ENCODE results near the gene PTTG1.

Gene PTTG1

DNA sequence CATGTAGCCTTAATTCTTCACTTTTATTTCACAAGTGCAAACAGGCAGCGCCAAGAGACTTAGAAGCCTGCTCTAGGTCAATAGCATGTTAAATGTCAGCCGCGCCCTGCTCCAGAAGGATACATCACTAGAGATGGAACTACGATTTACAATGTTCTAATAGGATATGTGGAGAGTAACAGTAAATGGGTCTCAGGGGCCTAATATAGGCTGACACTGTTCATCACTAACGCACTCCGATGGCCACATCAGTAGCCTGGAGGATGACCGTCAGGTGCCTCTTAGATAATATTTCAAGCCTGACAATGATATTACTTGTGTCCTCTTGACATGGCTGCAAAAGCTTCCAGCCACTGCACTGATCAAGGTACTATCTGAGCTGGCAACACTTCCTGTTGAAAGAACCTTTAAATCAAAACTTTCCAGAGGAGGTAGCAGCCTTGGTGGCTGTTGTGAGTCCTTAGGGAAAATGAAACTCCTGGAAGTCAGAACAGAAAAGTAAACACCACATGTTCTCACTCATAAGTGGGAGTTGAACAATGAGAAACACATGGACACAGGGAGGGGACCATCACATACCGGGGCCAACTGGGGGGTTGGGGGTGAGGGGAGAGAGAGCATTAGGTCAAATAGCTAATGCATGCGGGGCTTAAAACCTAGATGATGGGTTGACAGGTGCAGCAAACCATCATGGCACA is 35.0 kb downstream of the PTTG1 start:
- no peak for DNase-seq

DNA sequence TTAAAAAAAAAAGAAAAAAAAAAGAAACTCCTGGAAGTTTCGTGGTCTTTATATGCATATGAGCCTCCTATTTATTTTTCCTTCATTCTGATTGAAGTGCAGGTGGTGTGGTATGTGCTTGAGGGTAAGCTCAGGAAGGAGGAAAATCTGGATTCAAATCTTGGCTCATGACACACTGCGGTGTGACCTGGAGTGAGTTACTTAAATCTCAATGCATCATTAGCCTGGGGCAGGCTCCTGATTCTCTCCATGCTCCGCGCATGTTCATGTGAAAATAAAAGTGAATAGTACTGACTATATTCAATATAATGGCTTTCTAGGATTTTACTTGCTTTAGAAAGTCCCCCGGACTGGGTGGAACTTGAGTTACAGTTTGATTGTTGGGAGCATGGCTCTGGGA is 35.6 kb downstream of the PTTG1 start:
- no peak for DNase-seq

DNA sequence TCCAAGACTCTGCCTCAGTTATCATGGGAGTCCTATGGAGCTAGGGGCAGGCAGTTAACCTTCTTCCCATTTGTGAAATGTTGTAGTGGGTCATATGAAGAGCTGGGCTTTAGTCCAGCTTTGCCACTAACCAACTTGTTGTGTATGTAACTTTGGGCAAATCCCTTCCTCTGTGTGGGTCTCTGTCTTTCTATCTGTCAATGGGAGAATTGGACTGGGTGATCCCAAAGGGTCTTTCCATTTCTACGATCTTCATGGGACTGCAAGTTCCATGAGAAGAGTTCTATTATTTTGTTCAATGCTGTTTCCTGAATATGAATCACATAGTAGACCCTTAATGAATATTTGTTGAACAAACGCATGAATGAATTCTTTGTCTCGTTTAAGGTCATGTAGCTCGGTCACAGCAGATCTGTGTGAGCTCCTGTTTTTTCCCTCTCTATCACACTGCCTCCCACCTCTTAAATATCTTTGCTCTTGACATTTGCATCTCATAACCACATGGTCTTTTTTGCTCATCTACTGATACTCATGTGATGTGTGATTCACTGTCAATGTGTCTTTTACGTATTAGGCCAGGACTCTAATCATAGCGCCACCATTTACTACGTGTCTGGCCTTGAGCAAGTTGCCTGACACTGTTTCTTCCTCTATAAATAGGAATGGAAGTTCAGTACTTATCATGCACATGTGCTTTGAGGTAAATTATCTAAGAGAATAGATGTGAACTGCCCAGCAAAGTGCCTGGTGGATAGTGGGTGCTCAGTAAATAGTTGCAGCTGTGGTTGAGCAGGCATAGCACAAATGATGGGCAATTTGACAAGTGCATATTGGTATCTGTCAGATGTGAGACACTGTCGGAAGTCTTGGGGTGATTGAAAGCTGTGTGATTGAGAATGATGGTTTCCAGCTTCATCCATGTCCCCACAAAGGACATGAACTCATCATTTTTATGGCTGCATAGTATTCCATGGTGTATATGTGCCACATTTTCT is 37.4 kb downstream of the PTTG1 start:
- no peak for DNase-seq

DNA sequence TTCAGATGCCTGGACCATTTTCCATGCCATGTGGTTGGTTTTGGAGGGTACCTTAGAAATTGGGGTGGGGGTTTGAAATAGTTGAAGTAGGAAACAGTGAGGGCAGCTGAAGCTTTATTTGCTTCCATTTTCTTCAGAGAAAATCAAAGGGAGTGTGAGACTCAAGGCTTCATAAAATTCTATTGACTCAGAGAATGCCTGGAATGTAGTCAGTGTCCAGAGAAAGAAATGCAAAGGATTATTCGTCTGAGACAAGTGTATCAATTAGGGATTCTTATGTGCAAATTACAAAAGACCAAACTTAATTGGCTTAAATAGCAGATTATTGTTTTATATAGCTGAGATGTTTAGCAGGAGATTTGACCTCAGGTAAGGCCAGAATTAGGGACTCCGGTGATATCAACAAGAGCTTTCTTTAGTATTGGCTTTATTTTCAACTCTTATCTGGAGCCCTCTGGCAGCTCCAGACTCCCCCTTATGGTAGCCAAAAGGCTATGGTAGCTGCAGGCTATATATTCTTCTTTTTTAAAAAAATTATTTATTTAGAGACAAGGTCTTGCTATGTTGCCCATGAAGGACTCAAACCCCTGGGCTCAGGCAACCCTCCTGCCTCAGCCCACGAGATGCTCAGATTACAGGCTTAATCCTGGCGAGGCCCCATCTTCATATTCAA is 38.9 kb downstream of the PTTG1 start:
- no peak for DNase-seq

DNA sequence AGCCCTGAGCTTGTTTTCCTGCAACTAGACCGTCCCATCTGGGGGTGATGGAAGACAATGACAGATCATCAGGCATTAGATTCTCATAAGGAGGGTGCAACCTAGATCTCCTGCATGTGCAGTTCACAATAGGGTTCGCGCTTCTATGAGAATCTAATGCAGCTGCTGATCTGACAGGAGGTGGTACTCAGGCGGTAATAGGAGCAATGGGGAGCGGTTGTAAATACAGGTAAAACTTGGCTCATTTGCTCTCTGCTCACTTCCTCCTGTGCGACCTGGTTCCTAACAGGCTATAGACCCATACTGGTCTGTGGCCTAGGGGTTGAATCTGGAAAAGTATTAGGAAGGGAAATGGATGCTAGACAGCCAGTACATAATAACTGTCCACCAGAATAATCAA is 39.7 kb downstream of the PTTG1 start:
- peak; percentile 9 for DNase-seq

DNA sequence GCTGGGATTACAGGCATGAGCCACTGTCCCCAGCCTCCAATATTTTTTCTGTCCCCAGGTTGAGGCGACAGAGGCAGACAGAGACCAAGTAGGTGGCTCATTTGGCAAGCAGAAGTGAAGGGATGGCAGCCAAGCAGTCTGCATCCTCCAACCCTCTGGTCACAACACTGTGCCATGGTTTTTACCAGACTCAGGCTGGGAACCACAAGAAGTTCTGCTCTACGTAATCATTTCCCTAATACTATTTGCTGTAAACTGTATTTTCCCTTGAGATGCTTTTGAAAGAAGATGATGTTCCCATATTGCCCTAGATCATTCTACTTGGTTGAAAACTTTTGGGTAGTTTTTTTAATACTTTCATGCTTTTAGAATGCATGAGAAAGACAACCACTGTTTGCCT is 40.5 kb downstream of the PTTG1 start:
- peak; percentile 69 for DNase-seq

DNA sequence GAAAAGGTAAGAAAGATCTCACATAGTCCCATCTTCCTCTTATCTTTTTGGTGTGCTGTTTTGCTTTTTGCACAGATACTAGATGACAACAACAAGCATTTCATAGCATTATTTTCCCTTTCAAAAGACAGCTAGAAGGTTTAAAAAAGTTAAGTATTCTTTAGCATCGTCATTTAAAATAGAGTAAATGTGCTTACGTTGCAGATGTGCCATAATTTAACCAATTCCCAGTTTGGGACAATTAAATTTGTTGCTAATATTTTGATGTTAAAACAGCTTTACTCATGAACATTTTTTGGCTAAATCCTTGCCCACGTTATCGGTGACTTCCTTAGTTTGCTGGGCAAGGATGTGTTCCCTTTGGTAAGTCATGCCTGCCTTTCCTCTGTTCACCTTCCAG is 41.6 kb downstream of the PTTG1 start:
- DNase-seq: no peak

DNA sequence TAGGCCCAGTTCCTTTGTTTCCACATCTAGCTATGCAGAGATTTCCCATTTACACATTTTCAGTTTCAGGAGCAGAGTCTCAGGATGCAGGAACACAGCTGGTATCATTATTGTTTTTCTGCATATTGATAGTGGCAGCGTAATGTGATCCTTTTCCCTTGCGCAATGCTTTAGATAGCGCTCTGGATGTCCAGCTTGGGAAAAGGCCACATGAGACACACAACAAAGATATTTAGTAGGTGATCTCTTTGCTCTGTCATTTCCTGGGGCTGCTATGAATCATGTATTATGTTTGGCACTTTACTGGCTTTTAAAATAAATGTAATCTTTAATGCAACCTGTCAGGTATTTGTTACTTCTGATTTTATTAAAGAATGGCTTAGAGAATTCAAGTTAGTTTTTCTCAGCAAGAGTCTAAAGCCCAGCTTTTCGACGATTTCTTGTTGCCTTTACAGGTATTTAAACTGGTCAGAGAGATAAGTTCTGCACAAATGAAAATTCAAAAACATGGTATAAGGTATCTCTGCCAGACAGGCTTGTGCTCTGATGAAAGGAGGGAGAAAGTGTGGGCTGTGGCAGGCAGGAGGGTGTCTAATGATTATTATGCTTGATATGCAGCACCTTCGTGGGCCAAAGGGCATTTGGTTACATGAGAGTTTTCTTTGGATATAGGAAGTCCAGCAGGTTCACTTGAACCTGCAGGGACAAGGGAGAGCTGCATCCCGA is 42.2 kb downstream of the PTTG1 start:
- DNase-seq: peak; percentile 73

DNA sequence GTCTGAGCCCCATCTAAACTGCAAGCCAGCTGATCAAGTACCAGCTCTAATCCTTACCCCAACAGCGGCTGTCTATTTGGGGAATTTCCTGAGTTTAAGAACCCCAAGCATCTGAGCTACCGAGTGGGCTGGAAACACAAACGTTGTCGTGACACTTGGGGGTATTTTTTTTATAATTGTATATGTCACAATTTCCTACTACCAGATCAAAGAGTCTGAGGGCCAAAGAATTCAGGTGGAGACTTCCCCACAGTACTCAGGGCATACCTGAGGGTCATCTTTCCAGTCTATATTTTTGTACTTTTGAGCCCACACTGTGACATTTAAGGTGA is 42.8 kb downstream of the PTTG1 start:
- no peak for DNase-seq

DNA sequence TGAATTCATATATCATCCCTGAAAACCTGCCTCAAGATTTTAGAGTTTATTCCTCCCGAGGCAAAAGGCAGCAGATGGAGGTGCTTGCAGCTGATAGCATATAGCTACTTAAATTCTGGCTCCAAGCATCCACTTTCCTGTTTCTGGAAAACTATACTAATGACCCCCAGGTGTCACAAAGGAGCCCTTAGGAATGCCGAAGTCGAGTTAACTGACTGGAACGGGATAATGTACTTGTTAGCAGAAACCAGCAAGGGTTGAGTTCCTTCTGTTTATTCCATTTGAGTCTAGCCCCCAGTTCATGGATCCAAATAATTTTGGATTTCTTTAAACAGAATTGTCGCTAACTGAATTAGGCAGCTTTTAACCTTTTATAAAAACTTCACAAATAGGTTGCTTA is 44.5 kb downstream of the PTTG1 start:
- no peak for DNase-seq

DNA sequence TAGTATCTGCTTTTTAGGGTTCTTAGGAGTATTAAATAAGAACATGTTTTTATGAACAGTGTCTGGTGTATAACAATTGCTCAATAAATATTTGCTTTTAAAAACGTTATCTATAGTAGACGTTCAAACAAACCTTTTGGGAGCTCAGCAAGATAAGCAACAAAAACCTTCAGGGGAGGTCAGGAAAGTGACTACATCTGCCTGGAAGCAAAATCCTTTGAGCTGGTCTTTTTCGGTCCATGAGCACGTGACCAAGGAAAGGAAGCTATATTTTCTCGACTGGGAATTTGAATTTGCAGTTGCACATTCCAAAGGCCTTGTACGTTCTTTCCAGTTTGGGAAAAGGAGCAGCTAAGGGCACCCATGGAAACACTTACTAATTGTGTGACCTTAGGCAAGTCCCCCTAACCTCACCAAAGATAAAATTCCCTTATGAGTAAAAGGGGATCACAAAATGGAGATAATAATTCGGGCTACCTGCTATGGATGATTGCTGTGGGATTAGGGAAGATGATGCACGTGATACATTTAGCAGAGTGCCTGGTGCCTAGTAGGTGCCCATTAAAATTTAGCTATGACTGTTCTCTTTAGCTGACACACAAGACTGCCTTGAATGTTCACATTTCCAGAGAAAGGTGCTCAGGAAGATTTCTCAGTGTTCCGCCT is 45.4 kb downstream of the PTTG1 start:
- no peak for DNase-seq

DNA sequence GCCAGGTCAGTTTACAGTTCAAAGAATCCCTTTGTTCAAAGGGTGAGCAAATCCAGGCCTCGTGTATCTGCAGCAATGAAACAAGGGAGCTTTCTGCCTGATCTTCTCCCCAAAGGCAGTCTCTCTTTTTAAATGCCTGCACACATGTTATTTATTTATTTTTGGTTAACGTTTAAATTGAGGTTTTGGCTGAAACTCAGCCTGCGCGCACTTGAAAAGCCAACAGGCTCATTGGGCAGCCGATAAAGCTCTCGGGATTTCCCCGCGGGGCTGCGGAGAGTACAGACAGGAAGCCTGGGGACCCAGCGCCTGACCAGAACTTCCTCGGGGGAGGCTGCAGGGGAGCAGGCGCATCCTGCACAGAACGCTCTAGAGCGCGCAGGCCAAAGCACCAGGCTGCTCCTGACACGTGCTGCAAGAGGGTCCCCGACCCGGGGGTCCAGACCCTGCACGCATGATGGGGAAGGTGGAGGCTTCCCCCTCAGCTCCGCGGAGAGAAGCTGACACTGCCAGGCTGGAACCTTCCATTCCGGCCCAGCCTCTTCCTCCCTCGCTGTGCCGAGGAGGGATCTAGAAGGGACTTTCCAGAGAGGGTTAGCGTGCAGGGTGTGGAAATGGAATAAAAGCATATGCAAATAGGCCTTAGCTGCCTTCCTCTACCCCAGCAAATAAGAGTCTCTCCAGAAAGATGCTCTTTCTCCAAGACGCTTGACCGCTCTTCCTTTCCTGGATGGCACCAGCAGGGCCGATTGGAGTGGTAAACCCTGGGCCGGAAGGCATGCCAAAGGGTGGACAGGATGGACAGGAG is 46.1 kb downstream of the PTTG1 start:
- DNase-seq: peak; percentile 84

DNA sequence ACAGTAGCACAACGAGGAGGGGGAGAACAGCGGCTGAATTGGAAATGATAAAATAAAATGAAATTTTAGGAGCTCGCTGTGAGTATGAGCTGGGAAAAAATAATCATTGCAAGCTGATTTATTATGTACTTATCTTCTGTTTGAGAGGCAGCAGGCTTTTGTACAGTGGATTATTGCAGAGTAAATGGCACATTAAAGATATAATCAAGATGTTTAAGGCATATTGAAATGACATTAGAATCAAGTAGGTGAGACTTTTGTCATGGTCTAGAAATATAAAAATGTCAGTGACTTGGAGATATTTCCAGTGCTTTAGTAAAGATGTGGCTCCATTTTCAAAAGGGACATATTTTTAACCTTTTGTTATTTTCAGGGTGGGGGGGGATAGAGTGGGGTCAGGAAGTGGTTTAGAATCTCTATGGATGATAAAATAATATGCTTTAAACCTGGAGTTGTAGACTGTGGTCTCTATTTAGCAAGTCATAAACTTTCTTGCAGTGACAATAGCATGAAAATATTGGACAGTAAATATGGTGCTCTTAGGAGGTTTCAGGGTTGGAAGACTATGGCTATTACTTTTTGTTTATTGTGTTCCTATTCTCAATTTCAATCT is 46.8 kb downstream of the PTTG1 start:
- DNase-seq: no peak

DNA sequence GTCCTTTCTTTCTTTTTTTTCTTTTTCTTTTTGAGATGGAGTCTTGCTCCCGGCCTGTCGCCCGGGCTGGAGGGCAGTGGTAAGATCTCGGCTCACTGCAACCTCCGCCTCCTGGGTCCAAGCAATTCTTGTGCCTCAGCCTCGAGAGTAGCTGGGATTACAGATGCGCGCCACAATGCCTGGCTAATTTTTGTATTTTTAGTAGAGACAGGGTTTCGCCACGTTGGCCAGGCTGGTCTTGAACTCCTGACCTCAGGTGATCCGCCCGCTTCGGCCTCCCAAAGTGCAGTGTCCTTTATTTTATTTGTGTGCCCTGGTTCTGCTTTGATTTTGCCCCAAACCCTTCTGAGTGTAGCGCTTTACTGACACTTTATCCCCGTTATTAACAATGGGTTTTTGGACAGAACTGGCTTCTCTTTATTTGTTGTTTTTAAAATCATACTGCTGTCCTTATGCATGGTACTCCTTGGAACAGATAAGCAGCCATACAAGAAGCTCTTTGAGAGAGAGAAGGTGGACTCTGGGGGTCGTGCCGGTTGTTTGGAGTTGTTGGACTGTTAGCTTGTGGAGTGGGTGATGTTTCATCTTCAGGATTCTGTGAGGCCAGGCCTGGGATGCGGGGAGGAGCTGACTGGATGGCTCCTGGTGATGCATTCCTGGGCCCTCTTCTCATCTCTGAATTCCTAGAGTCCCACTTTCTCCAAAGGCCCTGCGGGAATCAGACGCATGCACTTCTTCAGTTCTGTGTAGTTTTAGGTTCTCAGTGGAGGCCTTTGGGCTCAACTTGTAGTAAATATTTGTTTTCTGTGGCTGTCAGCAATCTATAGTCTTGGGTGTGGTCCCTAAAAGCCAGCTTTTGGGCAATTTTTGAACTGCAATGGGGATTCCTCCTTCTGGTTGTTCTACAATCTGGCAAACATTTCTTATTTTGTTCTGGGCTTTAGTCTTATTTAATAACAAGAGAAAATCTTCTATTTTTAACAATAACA is 47.8 kb downstream of the PTTG1 start:
- DNase-seq: no peak

DNA sequence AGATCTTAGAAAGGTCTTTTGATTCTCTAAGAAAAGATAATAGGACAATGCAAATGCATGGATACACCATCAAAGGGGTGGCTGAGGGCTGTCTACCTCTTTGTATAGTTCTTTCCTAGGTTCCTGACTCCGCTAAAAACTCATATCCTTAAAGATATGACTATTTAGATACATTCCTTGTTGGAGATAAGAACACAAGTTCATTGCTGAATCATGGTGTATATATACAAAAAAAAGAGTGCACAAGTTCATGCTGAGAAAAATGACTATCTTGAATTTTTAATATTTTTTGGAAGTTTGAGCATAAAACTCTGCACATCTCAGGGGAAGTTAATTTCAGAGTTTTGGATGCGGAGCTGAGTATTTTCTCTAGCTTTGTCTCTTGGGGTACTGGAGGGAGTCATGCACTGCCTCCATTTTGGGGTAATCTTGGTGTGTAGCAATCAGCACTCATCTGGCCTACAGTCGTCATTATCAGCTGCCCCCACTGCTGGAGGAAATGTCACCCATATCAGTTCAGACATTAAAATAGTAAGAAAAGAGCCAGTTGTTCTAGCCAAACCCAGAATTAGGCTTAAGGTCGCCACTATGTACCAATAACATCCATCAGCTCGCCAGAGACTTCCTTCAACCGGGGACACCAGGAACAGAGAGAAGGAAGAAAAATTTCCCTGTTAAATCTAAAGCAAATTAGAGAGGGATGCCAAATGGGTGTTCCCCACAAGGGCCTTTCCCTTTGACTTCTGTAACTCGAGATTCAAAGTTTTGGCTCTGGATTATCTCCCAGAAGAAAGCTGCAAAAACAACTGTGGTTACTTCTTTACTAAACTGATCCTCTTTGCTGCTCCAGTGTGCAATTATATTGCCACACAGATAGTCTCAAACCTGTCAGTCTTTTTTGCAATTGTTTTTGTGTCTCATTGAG is 49.0 kb downstream of the PTTG1 start:
- no peak for DNase-seq

DNA sequence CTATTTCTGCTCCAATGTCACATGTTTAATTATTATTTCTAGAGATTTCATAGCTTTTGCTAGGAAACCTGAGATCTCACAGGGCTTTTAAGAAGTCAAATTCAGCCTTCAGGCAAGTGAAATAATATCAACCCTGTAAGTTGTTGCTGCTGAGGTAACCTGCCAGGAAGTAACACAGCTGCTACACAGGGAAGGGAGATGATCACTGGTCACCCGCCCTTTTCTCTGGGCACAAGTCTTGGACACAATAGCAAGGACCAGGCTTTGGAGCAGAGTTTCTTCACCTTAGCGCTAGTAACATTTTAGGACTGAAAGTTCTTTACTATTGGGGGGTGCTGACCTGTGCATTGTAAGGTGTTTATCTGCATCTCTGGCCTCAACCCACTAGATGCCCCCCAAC is 50.1 kb downstream of the PTTG1 start:
- no peak for DNase-seq

DNA sequence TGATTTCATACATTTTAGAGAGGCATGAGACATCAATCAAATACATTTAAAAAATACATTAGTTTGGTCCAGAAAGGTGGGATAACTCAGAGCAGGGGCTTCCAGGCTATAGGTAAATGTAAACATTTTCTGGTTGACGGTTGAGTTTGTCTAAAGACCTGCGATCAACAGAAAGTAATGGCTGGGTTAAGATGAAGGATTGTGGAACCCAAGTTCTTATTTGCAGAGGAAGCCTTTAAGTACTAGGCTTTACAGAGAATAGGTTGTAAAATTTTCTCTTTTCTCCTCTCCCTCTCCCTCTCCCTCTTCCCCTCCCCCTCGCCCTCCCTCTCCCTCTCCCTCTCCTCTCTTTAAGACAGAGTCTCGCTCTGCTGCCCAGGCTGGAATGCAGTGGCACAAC is 50.8 kb downstream of the PTTG1 start:
- DNase-seq: no peak

DNA sequence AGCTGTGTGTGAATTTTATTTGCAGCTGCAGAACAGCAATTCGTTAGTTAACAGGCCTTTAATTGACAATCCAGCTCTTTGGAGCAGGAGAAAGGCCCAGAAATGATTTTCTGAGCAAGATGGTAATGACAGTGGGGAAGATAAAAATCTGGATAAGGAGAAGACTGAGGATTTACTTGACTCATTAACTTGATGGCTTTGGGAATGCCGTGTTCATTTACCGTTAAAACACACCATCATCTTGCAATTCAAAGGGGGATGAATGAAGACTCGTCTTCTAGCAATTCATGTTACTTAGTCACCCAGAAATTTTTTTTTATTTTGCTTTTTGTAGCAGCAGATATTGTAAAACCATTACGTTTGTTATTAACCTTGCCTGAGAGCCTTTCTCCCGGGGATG is 52.0 kb downstream of the PTTG1 start:
- DNase-seq: no peak

DNA sequence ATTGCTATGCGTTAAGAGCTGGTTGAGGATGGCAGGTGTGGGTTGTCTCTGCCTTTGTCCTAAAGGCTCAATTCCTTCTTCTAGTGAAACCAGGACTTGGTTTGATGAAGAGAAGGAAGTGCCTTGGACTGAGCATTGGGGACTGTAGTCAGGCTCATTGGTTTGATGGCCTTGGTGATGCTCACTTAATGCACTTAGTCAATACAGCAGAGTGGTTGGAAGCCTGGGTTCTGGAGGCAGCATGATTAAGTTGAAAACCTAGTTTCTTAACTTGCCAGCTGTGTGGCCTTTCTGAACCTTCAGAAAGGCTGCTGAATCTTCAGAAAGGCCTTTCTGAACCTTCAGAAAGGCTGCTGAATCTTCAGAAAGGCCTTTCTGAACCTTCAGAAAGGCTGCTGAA is 52.4 kb downstream of the PTTG1 start:
- DNase-seq: no peak

Data from DMS53 (cell line).